Measurements from ENCODE around the gene HNRNPF. TPM values are rescaled to one million over a fixed set of nuclear protein-coding genes. Genes with fewer than 3 reads are reported as not detected.

Gene HNRNPF
- polyA plus RNA-seq, 1 donor from 2014 or later = 242 TPM

GRCh38 chr10:43410345-43410744 lies 1.4 kb upstream of the HNRNPF start:
- Mint-ChIP-seq H3K27ac (peak overlapping the region; percentile 99 to 100 (median 100)), H3K4me1 (peaks cover 3 to 19% (median 7%) of the 10 kb centered on the region in 3 donors), H3K27me3 (no peaks in the 10 kb centered on the region), H3K4me3 (peak overlapping the region; percentile 98 to 100 (median 100)), H3K9me3 (no peaks in the 10 kb centered on the region), H3K36me3 (no peaks in the 10 kb centered on the region)

GRCh38 chr10:43409385-43410109 lies 561 bp upstream of the HNRNPF start:
- H3K36me3 Mint-ChIP-seq = peaks cover 4% of the 10 kb centered on the region
- H3K4me1 Mint-ChIP-seq = peaks cover 7 to 23% (median 11%) of the 10 kb centered on the region in 3 donors
- peak overlapping the region; percentile 99 to 100 (median 100) for H3K27ac Mint-ChIP-seq
- H3K9me3 Mint-ChIP-seq = no peaks in the 10 kb centered on the region
- no peaks in the 10 kb centered on the region for H3K27me3 Mint-ChIP-seq
- H3K4me3 Mint-ChIP-seq = peak overlapping the region; percentile 98 to 100 (median 100)

- H3K4me3 Mint-ChIP-seq = peak overlapping the region; percentile 98 to 100 (median 100)
- peaks cover 13 to 27% (median 23%) of the 10 kb centered on the region in 3 donors for H3K4me1 Mint-ChIP-seq
- H3K27me3 Mint-ChIP-seq = no peaks in the 10 kb centered on the region
- H3K9me3 Mint-ChIP-seq = no peaks in the 10 kb centered on the region
- H3K36me3 Mint-ChIP-seq = peaks cover 4% of the 10 kb centered on the region
- H3K27ac Mint-ChIP-seq = peak overlapping the region; percentile 99 to 100 (median 100)
Observed at GRCh38 chr10:43408331-43408709, 666 bp downstream of the HNRNPF start.

GRCh38 chr10:43407576-43408330 lies 1.2 kb downstream of the HNRNPF start:
- Mint-ChIP-seq H3K27me3 (no peaks in the 10 kb centered on the region), H3K4me1 (peaks cover 18 to 32% (median 29%) of the 10 kb centered on the region in 3 donors), H3K4me3 (peak overlapping the region; percentile 98 to 100 (median 100)), H3K36me3 (peaks cover 4% of the 10 kb centered on the region), H3K9me3 (no peaks in the 10 kb centered on the region), H3K27ac (peak overlapping the region; percentile 99 to 100 (median 100))

GRCh38 chr10:43407148-43407575 lies 1.8 kb downstream of the HNRNPF start:
- H3K4me3 Mint-ChIP-seq = peak overlapping the region; percentile 98 to 100 (median 100)
- peaks cover 24 to 36% (median 34%) of the 10 kb centered on the region in 3 donors for H3K4me1 Mint-ChIP-seq
- peak overlapping the region; percentile 99 to 100 (median 100) for H3K27ac Mint-ChIP-seq
- peaks cover 4% of the 10 kb centered on the region for H3K36me3 Mint-ChIP-seq
- no peaks in the 10 kb centered on the region for H3K9me3 Mint-ChIP-seq
- H3K27me3 Mint-ChIP-seq = no peaks in the 10 kb centered on the region

GRCh38 chr10:43404704-43405084 lies 4.3 kb downstream of the HNRNPF start:
- Mint-ChIP-seq H3K36me3 (peaks cover 6% of the 10 kb centered on the region), H3K9me3 (no peaks in the 10 kb centered on the region), H3K4me1 (peaks cover 33 to 51% (median 45%) of the 10 kb centered on the region in 3 donors), H3K27ac (peak overlapping the region; percentile 86 to 99 (median 92)), H3K27me3 (no peaks in the 10 kb centered on the region), H3K4me3 (peak overlapping the region; percentile 83 to 98 (median 92))

GRCh38 chr10:43403911-43404703 lies 4.9 kb downstream of the HNRNPF start:
- Mint-ChIP-seq H3K27ac (peak overlapping the region; percentile 86 to 99 (median 92)), H3K9me3 (no peaks in the 10 kb centered on the region), H3K36me3 (peaks cover 11% of the 10 kb centered on the region), H3K27me3 (no peaks in the 10 kb centered on the region), H3K4me3 (peak overlapping the region; percentile 83 to 98 (median 92)), H3K4me1 (peaks cover 38 to 54% (median 50%) of the 10 kb centered on the region in 3 donors)

GRCh38 chr10:43402880-43403452 lies 6.0 kb downstream of the HNRNPF start:
- H3K9me3 Mint-ChIP-seq = no peaks in the 10 kb centered on the region
- peak overlapping the region; percentile 22 to 98 (median 88) for H3K4me3 Mint-ChIP-seq
- peaks cover 11% of the 10 kb centered on the region for H3K36me3 Mint-ChIP-seq
- H3K4me1 Mint-ChIP-seq = peaks cover 46 to 57% (median 50%) of the 10 kb centered on the region in 3 donors
- H3K27ac Mint-ChIP-seq = peak overlapping the region; percentile 33 to 99 (median 48)
- no peaks in the 10 kb centered on the region for H3K27me3 Mint-ChIP-seq

- H3K4me3 Mint-ChIP-seq = peak overlapping the region; percentile 22 to 98 (median 88)
- H3K4me1 Mint-ChIP-seq = peaks cover 49 to 62% (median 53%) of the 10 kb centered on the region in 3 donors
- H3K27ac Mint-ChIP-seq = peak overlapping the region in 2 of 3 donors; percentile 2 to 99
Observed at GRCh38 chr10:43402176-43402575, 6.8 kb downstream of the HNRNPF start.

GRCh38 chr10:43401627-43402026 lies 7.4 kb downstream of the HNRNPF start:
- H3K9me3 Mint-ChIP-seq = no peaks in the 10 kb centered on the region
- peaks cover 11% of the 10 kb centered on the region for H3K36me3 Mint-ChIP-seq
- peak overlapping the region; percentile 36 to 94 (median 64) for H3K4me3 Mint-ChIP-seq
- H3K4me1 Mint-ChIP-seq = peaks cover 52 to 63% (median 54%) of the 10 kb centered on the region in 3 donors
- no peaks in the 10 kb centered on the region for H3K27me3 Mint-ChIP-seq
- H3K27ac Mint-ChIP-seq = peak overlapping the region; percentile 2 to 99 (median 90)

More at GRCh38 chr10:43402176-43402575, 6.8 kb downstream of the HNRNPF start:
- H3K9me3 Mint-ChIP-seq = no peaks in the 10 kb centered on the region
- no peaks in the 10 kb centered on the region for H3K27me3 Mint-ChIP-seq
- H3K36me3 Mint-ChIP-seq = peaks cover 11% of the 10 kb centered on the region

- Mint-ChIP-seq H3K36me3 (peaks cover 8% of the 10 kb centered on the region), H3K27ac (peak overlapping the region; percentile 50 to 99 (median 91)), H3K4me1 (peaks cover 61 to 73% (median 66%) of the 10 kb centered on the region in 3 donors), H3K4me3 (peak overlapping the region in 3 of 4 donors; percentile 66 to 97 (median 89)), H3K27me3 (no peaks in the 10 kb centered on the region), H3K9me3 (no peaks in the 10 kb centered on the region)
Observed at GRCh38 chr10:43399320-43400310, 9.4 kb downstream of the HNRNPF start.

- peaks cover 63 to 72% (median 67%) of the 10 kb centered on the region in 3 donors for H3K4me1 Mint-ChIP-seq
Observed at GRCh38 chr10:43398939-43399319, 10.1 kb downstream of the HNRNPF start.

More at GRCh38 chr10:43398939-43399319, 10.1 kb downstream of the HNRNPF start:
- Mint-ChIP-seq H3K36me3 (peaks cover 6% of the 10 kb centered on the region), H3K27ac (peak overlapping the region; percentile 50 to 99 (median 91)), H3K9me3 (no peaks in the 10 kb centered on the region), H3K4me3 (peak overlapping the region in 3 of 4 donors; percentile 89 to 97 (median 96)), H3K27me3 (no peaks in the 10 kb centered on the region)

All from IgD-negative memory B cell (primary cell).